ENCODE measurements around the gene MRPL27. TPM values are rescaled to one million over a fixed set of nuclear protein-coding genes. Genes with fewer than 3 reads are reported as not detected.

The MRPL27 gene
- total RNA-seq, 1 donor from 2014 or later = 49.8 TPM

DNA sequence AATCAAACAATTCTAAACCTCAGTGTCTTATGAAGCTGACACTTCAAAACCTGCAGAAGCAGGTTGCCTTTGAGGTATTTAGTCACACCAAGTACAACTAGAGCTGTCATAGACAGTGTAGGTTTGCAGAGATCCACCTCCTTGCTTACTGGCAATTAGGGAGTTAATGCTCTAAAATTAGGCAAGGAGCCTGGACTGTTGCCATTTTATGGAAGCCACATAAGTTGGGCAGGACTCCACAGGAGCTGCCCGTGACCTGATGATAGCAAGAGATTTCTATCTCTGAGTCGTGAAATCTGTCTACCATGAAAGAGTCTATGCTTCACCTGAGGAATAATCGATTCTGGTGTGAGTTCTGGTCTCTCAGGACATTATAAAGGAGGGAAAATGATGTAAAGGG is 8.9 kb upstream of the MRPL27 start:
- Mint-ChIP-seq H3K27me3 (ENCODE audit: low read depth) (no peaks in the 10 kb centered on the region), H3K36me3 (ENCODE audit: low read depth) (peaks cover 45% of the 10 kb centered on the region), H3K4me3 (ENCODE audit: unreplicated experiment) (no peak overlapping the region), H3K9me3 (ENCODE audit: low read depth) (no peaks in the 10 kb centered on the region), H3K4me1 (ENCODE audit: low read depth) (peaks cover 7% of the 10 kb centered on the region), H3K27ac (ENCODE audit: unreplicated experiment) (no peak overlapping the region)
- TF ChIP-seq, protein P1, sequence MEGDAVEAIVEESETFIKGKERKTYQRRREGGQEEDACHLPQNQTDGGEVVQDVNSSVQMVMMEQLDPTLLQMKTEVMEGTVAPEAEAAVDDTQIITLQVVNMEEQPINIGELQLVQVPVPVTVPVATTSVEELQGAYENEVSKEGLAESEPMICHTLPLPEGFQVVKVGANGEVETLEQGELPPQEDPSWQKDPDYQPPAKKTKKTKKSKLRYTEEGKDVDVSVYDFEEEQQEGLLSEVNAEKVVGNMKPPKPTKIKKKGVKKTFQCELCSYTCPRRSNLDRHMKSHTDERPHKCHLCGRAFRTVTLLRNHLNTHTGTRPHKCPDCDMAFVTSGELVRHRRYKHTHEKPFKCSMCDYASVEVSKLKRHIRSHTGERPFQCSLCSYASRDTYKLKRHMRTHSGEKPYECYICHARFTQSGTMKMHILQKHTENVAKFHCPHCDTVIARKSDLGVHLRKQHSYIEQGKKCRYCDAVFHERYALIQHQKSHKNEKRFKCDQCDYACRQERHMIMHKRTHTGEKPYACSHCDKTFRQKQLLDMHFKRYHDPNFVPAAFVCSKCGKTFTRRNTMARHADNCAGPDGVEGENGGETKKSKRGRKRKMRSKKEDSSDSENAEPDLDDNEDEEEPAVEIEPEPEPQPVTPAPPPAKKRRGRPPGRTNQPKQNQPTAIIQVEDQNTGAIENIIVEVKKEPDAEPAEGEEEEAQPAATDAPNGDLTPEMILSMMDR (IDR thresholded peaks at IDR 0.05) = no peak
- no peak for DNase-seq (ENCODE audit: low spot score)

DNA sequence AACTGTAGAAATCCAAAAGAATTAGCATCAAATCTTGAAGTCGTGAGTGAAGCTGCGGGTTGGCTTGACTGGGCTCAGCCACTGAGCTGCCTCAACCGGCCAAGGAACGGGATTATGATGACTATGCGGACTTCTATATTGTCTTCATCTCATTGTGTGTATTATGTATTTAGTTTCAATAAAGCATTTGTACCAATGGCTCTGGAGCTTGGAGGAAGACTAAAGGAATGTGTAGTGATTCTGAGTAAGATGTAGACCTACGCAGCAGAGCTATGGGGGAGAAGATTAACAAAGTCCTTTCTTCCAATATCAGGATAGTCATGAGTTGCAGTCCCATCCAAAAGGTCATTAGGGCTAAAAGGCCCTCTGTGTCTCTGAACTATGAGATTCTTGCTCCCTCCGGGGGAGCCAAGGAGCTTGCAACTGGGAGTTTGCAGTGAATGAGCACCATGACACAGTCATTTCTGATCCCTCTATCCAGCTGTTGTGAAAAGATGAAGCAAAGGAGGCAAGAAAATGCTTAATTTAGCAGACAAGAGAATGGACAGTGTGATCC is 8.4 kb upstream of the MRPL27 start:
- Mint-ChIP-seq H3K27me3 (ENCODE audit: low read depth) (no peaks in the 10 kb centered on the region), H3K36me3 (ENCODE audit: low read depth) (peaks cover 39% of the 10 kb centered on the region)

DNA sequence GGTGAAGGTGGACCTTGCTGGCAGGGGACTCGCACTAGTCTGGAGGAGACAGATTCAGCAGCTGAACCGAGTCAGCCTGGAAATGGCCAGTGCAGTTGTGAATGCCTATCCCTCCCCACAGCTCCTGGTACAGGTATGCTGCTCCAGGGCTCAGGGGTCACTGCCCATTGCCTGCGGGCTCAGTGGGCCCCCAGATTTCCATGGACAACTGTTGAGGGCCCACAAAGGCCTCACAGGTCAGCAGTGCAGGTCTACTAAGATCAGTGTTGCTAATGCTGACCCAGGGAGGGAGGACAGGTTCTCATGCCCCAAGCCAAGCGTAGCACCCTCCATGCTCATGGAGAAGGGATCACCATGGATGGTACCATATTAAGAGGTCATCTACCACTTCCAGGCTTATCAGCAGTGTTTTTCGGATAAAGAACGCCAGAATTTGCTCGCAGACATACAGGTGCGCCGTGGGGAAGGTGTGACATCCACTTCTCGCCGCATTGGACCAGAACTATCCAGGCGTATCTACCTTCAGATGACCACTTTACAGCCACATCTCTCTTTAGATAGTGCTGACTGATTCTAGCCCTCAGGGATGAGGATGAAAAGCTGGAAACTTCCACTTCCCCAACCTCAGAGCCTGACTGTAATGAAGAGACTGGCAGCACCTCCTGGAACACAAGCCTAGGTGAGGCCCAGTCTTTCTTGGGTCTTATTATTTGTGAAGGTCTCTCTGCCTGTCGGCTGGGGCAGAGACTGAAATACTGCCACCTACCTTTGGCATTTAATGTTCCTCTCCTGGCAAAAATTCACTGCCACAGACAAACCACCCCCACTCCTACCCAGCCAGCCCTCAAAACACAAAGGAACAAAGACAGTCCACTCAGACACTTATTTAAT is 7.6 kb upstream of the MRPL27 start:
- TF ChIP-seq, protein P1 (IDR thresholded peaks at IDR 0.05) = peak; percentile 34
- H3K36me3 Mint-ChIP-seq (ENCODE audit: low read depth) = peaks cover 34% of the 10 kb centered on the region
- peak; percentile 47 for DNase-seq (ENCODE audit: low spot score)
- no peak overlapping the region for H3K4me3 Mint-ChIP-seq (ENCODE audit: unreplicated experiment)
- H3K9me3 Mint-ChIP-seq (ENCODE audit: low read depth) = no peaks in the 10 kb centered on the region
- H3K27ac Mint-ChIP-seq (ENCODE audit: unreplicated experiment) = no peak overlapping the region
- H3K4me1 Mint-ChIP-seq (ENCODE audit: low read depth) = no peaks in the 10 kb centered on the region
- no peaks in the 10 kb centered on the region for H3K27me3 Mint-ChIP-seq (ENCODE audit: low read depth)

More for the DNA sequence above, 8.4 kb upstream of the MRPL27 start:
- TF ChIP-seq, protein P1 (IDR thresholded peaks at IDR 0.05) = no peak
- Mint-ChIP-seq H3K4me3 (ENCODE audit: unreplicated experiment) (no peak overlapping the region), H3K27ac (ENCODE audit: unreplicated experiment) (no peak overlapping the region), H3K4me1 (ENCODE audit: low read depth) (peaks cover under 1% of the 10 kb centered on the region), H3K9me3 (ENCODE audit: low read depth) (no peaks in the 10 kb centered on the region)
- DNase-seq (ENCODE audit: low spot score) = peak; percentile 10

DNA sequence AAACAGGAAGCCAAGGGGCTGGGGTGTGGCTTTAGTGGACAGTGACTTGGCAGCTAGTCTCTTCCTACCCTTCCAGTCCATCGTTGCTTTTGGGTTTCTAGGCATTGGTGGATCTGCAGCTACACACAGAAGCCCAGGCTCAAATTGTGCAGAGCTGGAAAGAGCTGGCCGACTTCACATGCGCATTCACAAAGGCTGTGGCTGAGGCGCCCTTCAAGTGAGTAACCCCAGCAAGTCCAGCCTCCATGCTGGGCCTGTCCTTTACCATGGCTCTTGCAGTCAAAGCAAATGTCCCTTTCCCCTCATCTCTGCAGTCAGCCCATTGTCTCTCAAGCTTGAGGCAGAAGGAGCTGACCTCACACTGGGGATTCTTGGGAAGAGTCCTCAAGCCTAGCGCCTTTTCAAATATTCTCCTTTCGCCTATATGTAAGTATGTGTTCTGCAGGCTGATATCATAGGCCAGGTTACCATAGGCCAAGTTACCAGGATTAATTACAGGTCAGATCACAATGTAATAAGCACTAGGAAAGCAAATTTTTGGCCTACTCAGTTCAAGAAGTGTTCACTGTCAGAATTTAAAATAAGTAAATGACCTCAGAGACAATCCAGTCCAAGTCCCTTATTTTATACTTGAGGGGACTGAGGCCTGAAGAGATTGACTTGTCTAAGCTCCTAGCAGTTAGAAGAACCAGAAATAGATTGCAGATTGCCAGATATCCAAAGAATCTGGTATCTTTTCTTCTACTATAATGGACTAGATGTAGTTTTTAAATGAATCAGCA is 6.6 kb upstream of the MRPL27 start:
- H3K27me3 Mint-ChIP-seq (ENCODE audit: low read depth) = no peaks in the 10 kb centered on the region
- H3K27ac Mint-ChIP-seq (ENCODE audit: unreplicated experiment) = no peak overlapping the region
- TF ChIP-seq, protein P1 (IDR thresholded peaks at IDR 0.05) = no peak
- H3K9me3 Mint-ChIP-seq (ENCODE audit: low read depth) = no peaks in the 10 kb centered on the region
- DNase-seq (ENCODE audit: low spot score) = peak; percentile 55
- H3K4me3 Mint-ChIP-seq (ENCODE audit: unreplicated experiment) = no peak overlapping the region
- no peaks in the 10 kb centered on the region for H3K4me1 Mint-ChIP-seq (ENCODE audit: low read depth)
- peaks cover 24% of the 10 kb centered on the region for H3K36me3 Mint-ChIP-seq (ENCODE audit: low read depth)

All from chondrocyte (in vitro differentiated cells).